Muscle of leg (tissue), 11 donors: ENCODE measurements around the gene PDE7B. TPM values are rescaled to one million over a fixed set of nuclear protein-coding genes. Genes with fewer than 3 reads are reported as not detected.
"Not testable (repeated sequence)": the region's sequence is repeated elsewhere in the genome, so short reads cannot be mapped to it uniquely, and the experiment has no call there.

Source experiments
- DNase-seq: peaks from one replicate; pipeline ENCODE4 v3.0.0; 2013
- H3K27ac ChIP-seq: one replicate; pipeline ENCODE4 v1.5.1; 2013; ENCODE audit warnings: mild to moderate bottlenecking, low read length, control low read depth
- H3K27me3 ChIP-seq: one replicate; pipeline ENCODE4 v1.6.1; 2013; ENCODE audit warnings: low read length; ENCODE audit not compliant: control insufficient read depth, insufficient read depth
- H3K36me3 ChIP-seq: one replicate; pipeline ENCODE4 v1.6.1; 2013; ENCODE audit warnings: low read length; ENCODE audit not compliant: control insufficient read depth, insufficient read depth
- H3K4me1 ChIP-seq: one replicate; pipeline ENCODE4 v1.6.1; 2013; ENCODE audit warnings: low read length; ENCODE audit not compliant: control insufficient read depth, insufficient read depth
- H3K4me3 ChIP-seq: one replicate; pipeline ENCODE4 v1.5.1; 2013; ENCODE audit warnings: low read length, control low read depth
- H3K9me3 ChIP-seq: replicated peaks from 2 replicates; pipeline ENCODE4 v1.6.1; 2013; ENCODE audit warnings: low read depth, low read length; ENCODE audit not compliant: control insufficient read depth
- WGBS: methylation state at CpG from one replicate; pipeline ENCODE4 v1.1.5; 2013; ENCODE audit warnings: missing lambda C conversion rate; ENCODE audit not compliant: insufficient coverage; 5-methylcytosine and 5-hydroxymethylcytosine counted together
- polyA plus RNA-seq, 8 donors: library from polyadenylated mRNA; unstranded; fragments of 120-200 nt; gene quantifications; one replicate each; pipeline versions ENCODE4 v1.2.1 to v1.2.3, GENCODE V29; 2013; ENCODE audit warnings: inconsistent platforms in 1 of 8, low replicate concordance in 1 of 8; ENCODE audit not compliant: insufficient read length in 8 of 8, insufficient read depth in 1 of 8
- total RNA-seq: library from RNA; stranded (reverse); fragments of 120-200 nt; gene quantifications from one replicate; pipeline ENCODE4 v1.2.4, GENCODE V29; 2013

The PDE7B gene
- total and polyA plus RNA-seq, 9 donors = 6.9 to 10.9 (median 8.6) TPM

DNA sequence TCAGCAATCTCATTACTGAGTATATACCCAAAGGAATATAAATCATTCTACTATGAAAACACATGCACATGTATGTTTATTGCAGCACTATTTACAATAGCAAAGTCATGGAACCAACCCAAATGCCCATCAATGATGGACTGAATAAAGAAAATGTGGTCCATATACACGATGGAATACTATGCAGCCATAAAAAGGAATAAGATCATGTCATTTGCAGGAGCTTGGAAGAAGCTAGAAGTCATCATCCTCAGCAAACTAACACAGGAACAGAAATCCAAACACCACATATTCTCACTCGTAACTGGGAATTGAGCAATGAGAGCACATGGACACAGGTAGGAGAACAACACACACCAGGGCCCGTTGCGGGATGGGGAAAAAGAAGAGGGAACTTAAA, 373.5 kb downstream of the PDE7B start:
- not testable (repeated sequence) for H3K36me3 ChIP-seq, H3K4me3 ChIP-seq, H3K4me1 ChIP-seq, H3K9me3 ChIP-seq, DNase-seq, H3K27me3 ChIP-seq, H3K27ac ChIP-seq
- WGBS = no CpG with 5 or more reads among the region's 4 CpGs

GRCh38 chr6:136225496-136225895, 374.0 kb downstream of the PDE7B start:
- 32% methylated on average over 2 of the region's 5 CpGs for whole genome bisulfite sequencing
- no peaks in the 10 kb centered on the region for H3K4me1 ChIP-seq
- H3K27me3 ChIP-seq = no peaks in the 10 kb centered on the region
- H3K9me3 ChIP-seq = no peaks in the 10 kb centered on the region
- no peak overlapping the region for H3K27ac ChIP-seq
- DNase-seq = no peak
- no peaks in the 10 kb centered on the region for H3K36me3 ChIP-seq
- no peak overlapping the region for H3K4me3 ChIP-seq

DNA sequence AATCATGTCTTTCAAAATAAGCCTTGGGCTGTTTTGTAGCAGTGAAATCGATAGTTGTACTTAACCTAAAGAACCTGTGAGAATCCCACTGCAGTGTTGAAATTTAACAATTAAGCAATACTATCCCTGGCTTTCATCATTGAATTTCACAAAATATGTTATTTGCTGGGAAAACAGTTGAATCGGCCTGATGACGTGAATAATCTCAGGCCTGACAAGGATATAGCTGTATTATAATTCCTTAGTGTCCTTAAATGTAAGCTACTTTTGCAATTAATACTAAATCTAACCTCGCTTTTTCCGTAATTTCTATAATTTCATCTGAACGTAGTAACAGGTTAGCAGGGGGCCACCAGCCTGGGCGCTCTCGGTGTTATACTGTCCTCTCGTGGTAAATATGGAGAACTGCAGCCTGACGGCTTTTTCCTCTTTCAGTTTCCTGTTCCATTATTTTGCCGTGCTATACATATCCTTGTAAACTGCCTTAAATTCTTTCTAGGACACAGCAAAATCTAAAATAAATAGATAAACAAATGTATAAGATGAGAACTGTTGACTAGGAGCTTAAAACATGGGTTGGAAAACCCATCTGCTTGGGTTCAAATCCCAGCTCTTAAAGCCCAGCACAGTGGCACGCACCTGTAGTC, 374.6 kb downstream of the PDE7B start:
- no peak overlapping the region for H3K27ac ChIP-seq
- no peaks in the 10 kb centered on the region for H3K27me3 ChIP-seq
- no peaks in the 10 kb centered on the region for H3K4me1 ChIP-seq
- no peaks in the 10 kb centered on the region for H3K36me3 ChIP-seq
- peak; percentile 71 for DNase-seq
- H3K4me3 ChIP-seq = no peak overlapping the region
- H3K9me3 ChIP-seq = no peaks in the 10 kb centered on the region
- 0% methylated on average over 4 of the region's 12 CpGs for WGBS

- no peak overlapping the region for H3K4me3 ChIP-seq
- H3K27me3 ChIP-seq = no peaks in the 10 kb centered on the region
- H3K9me3 ChIP-seq = no peaks in the 10 kb centered on the region
- no peaks in the 10 kb centered on the region for H3K4me1 ChIP-seq
- 49% methylated on average over 3 of the region's 4 CpGs for WGBS
- DNase-seq = peak; percentile 53
- no peaks in the 10 kb centered on the region for H3K36me3 ChIP-seq
- H3K27ac ChIP-seq = no peak overlapping the region
These were observed 375.3 kb downstream of the PDE7B start for GRCh38 chr6:136226674-136227377.

DNA sequence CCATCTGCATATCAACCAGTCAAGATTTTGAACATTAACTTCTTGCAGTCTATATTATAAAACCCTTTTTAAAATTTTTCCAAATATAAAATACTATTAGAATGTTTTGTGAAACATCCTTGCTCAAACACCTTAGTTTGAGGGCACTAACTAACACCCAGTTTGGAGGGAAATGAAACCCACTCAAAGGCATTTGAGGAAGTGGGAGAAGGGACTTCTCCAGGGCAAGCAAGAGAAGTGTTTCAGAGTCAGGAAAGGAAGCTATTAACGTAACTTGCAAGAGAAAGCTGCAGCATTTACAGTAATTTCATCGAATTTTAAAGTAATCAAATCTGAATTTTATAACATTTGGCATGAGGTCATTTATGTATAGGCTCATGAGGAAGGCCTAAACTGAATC, 377.3 kb downstream of the PDE7B start:
- peak; percentile 32 for DNase-seq
- WGBS = no CpG with 5 or more reads among the region's 2 CpGs
- no peak overlapping the region for H3K4me3 ChIP-seq
- no peaks in the 10 kb centered on the region for H3K9me3 ChIP-seq
- no peak overlapping the region for H3K27ac ChIP-seq
- H3K36me3 ChIP-seq = no peaks in the 10 kb centered on the region
- no peaks in the 10 kb centered on the region for H3K4me1 ChIP-seq
- H3K27me3 ChIP-seq = no peaks in the 10 kb centered on the region

GRCh38 chr6:136230219-136230853, 378.8 kb downstream of the PDE7B start:
- Histone ChIP-seq H3K27ac (no peak overlapping the region), H3K4me3 (no peak overlapping the region), H3K36me3 (no peaks in the 10 kb centered on the region), H3K9me3 (no peaks in the 10 kb centered on the region), H3K27me3 (no peaks in the 10 kb centered on the region), H3K4me1 (no peaks in the 10 kb centered on the region)
- no peak for DNase-seq
- WGBS = no CpG with 5 or more reads among the region's 2 CpGs

DNA sequence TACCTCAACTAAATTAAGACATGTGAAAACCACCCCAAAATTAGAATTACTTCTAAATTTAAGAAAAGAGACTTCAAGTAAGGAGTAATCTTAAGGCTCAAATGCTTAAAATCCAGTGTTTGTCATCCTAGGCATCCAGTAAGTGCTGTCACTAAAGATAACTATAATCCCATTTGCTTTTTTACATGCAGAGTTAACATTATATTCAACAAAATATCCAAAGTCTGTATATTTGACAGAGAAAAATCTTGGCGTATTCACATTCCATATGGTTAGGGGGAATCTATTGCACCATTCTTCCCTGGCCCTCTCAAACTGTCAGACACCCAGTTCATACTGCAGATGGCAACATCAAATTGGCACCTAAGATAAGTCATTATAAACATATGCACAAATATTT, 381.2 kb downstream of the PDE7B start:
- no CpG with 5 or more reads among the region's 1 CpG for WGBS
- no peak overlapping the region for H3K27ac ChIP-seq
- H3K36me3 ChIP-seq = no peaks in the 10 kb centered on the region
- H3K9me3 ChIP-seq = no peaks in the 10 kb centered on the region
- no peaks in the 10 kb centered on the region for H3K4me1 ChIP-seq
- no peaks in the 10 kb centered on the region for H3K27me3 ChIP-seq
- no peak overlapping the region for H3K4me3 ChIP-seq
- DNase-seq = no peak

GRCh38 chr6:136235233-136235564, 383.7 kb downstream of the PDE7B start:
- Histone ChIP-seq H3K27ac (no peak overlapping the region), H3K4me1 (no peaks in the 10 kb centered on the region), H3K27me3 (no peaks in the 10 kb centered on the region), H3K9me3 (no peaks in the 10 kb centered on the region), H3K4me3 (no peak overlapping the region), H3K36me3 (no peaks in the 10 kb centered on the region)
- DNase-seq = no peak
- WGBS = 86% methylated on average over 4 of the region's 4 CpGs

- 69% methylated on average over 2 of the region's 9 CpGs for WGBS
- no peaks in the 10 kb centered on the region for H3K27me3 ChIP-seq
- no peak overlapping the region for H3K4me3 ChIP-seq
- H3K9me3 ChIP-seq = no peaks in the 10 kb centered on the region
- no peaks in the 10 kb centered on the region for H3K36me3 ChIP-seq
- H3K4me1 ChIP-seq = no peaks in the 10 kb centered on the region
- DNase-seq = no peak
- H3K27ac ChIP-seq = no peak overlapping the region
These were observed 385.2 kb downstream of the PDE7B start for GRCh38 chr6:136236466-136237293.

GRCh38 chr6:136244061-136244616, 392.6 kb downstream of the PDE7B start:
- 93% methylated on average over 3 of the region's 5 CpGs for WGBS
- H3K27me3 ChIP-seq = no peaks in the 10 kb centered on the region
- H3K27ac ChIP-seq = no peak overlapping the region

More at GRCh38 chr6:136244061-136244616, 392.6 kb downstream of the PDE7B start:
- Histone ChIP-seq H3K4me1 (no peaks in the 10 kb centered on the region), H3K36me3 (no peaks in the 10 kb centered on the region), H3K9me3 (no peaks in the 10 kb centered on the region), H3K4me3 (no peak overlapping the region)
- no peak for DNase-seq
